Measurements from ENCODE around the gene RNASEH2A. TPM values are rescaled to one million over a fixed set of nuclear protein-coding genes. Genes with fewer than 3 reads are reported as not detected.

RNASEH2A gene
- total RNA-seq, 1 experiment from 2014 or later: 72.9 TPM

DNA sequence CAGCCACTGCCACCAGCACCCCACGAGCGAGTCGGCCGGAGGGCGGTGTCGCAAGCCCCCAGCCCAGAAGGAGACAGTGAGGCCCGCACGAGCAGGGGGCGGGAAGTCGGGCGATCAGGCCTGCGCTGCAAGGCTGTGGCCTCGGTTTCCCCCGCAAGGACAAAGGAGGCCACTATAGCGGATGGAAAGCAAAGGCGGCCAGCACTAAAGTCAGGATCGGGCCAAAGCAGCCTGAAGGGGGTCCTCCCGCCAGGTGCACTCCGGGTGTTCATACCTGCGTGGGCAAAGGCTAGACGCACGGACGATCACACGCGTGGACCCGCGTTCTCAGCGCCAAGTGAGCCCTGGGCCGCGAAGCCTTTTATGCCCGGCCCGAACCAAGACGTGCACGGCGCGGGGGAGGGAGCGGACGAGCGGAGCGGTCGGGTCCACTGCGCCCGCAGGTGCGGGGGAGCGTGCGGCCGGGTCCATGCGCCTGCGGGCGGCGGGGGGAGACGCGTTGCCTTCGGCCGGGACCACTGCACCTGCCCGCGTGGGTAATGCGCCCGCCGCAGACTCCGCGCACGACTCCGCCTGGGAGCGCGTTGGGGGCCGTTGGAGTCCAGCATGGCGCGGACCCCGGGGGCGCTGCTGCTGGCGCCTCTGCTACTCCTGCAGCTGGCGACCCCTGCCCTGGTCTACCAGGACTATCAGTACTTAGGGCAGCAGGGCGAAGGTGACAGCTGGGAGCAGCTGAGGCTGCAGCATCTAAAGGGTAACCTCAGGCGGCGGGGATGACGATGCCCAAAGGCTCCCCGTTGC lies 4.7 kb upstream of the RNASEH2A start, which contains the start of the genes PRDX2 and THSD8 (continued):
- TF ChIP-seq ZNF281 (CRISPR knock-in tag; IDR thresholded peaks at IDR 0.05): no peak
- TF ChIP-seq NR1H2 (CRISPR knock-in tag; IDR thresholded peaks at IDR 0.05): no peak
- TF ChIP-seq, protein P1, sequence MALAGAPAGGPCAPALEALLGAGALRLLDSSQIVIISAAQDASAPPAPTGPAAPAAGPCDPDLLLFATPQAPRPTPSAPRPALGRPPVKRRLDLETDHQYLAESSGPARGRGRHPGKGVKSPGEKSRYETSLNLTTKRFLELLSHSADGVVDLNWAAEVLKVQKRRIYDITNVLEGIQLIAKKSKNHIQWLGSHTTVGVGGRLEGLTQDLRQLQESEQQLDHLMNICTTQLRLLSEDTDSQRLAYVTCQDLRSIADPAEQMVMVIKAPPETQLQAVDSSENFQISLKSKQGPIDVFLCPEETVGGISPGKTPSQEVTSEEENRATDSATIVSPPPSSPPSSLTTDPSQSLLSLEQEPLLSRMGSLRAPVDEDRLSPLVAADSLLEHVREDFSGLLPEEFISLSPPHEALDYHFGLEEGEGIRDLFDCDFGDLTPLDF (CRISPR knock-in tag; IDR thresholded peaks at IDR 0.05): no peak
- TF ChIP-seq ZNF671 (CRISPR knock-in tag; IDR thresholded peaks at IDR 0.05): no peak

- H3K4me1 Mint-ChIP-seq: peaks cover 25% of the 10 kb centered on the region
- no peak for ATAC-seq
- no peaks in the 10 kb centered on the region for H3K9me3 Mint-ChIP-seq
- peak overlapping the region; percentile 87 for H3K4me3 Mint-ChIP-seq
- ChIA-PET CTCF (interaction anchor here (0.5 to 14.0 kb wide), 10 partner anchors 10 to 811 kb away, joined by 3 to 341 read pairs (median 8); partner anchors contain the start of gene JUNB), POLR2A (interaction anchor here (0.6 to 2.0 kb wide), 5 partner anchors 10 to 1230 kb away, joined by 3 to 9 read pairs (median 4); partner anchors contain the start of gene JUNB)
- no peak overlapping the region for H3K27ac Mint-ChIP-seq
- DNase-seq (ENCODE audit: low spot score): no peak
- TF ChIP-seq ZNF121 (CRISPR knock-in tag; IDR thresholded peaks at IDR 0.05): peak; percentile 28; the same call in 1 of the 2 replicates
- TF ChIP-seq, protein P2, sequence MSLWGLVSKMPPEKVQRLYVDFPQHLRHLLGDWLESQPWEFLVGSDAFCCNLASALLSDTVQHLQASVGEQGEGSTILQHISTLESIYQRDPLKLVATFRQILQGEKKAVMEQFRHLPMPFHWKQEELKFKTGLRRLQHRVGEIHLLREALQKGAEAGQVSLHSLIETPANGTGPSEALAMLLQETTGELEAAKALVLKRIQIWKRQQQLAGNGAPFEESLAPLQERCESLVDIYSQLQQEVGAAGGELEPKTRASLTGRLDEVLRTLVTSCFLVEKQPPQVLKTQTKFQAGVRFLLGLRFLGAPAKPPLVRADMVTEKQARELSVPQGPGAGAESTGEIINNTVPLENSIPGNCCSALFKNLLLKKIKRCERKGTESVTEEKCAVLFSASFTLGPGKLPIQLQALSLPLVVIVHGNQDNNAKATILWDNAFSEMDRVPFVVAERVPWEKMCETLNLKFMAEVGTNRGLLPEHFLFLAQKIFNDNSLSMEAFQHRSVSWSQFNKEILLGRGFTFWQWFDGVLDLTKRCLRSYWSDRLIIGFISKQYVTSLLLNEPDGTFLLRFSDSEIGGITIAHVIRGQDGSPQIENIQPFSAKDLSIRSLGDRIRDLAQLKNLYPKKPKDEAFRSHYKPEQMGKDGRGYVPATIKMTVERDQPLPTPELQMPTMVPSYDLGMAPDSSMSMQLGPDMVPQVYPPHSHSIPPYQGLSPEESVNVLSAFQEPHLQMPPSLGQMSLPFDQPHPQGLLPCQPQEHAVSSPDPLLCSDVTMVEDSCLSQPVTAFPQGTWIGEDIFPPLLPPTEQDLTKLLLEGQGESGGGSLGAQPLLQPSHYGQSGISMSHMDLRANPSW (CRISPR knock-in tag; conservative IDR thresholded peaks at IDR 0.05; ENCODE audit: low read depth): no peak
- peaks cover 18% of the 10 kb centered on the region for H3K36me3 Mint-ChIP-seq
- H3K27me3 Mint-ChIP-seq (ENCODE audit: low read depth): peaks cover 4% of the 10 kb centered on the region; the same call in 1 of the 2 replicates
These were observed 3.9 kb upstream of the RNASEH2A start for GRCh38 chr19:12802267-12803106.

- no peak overlapping the region for H3K27ac Mint-ChIP-seq
These were observed 2.3 kb upstream of the RNASEH2A start for GRCh38 chr19:12804051-12804450.

More at GRCh38 chr19:12804051-12804450, 2.3 kb upstream of the RNASEH2A start:
- H3K36me3 Mint-ChIP-seq: peaks cover 20% of the 10 kb centered on the region
- TF ChIP-seq, protein P3, sequence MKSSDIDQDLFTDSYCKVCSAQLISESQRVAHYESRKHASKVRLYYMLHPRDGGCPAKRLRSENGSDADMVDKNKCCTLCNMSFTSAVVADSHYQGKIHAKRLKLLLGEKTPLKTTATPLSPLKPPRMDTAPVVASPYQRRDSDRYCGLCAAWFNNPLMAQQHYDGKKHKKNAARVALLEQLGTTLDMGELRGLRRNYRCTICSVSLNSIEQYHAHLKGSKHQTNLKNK (CRISPR knock-in tag; IDR thresholded peaks at IDR 0.05): no peak
- TF ChIP-seq RELA (CRISPR knock-in tag; IDR thresholded peaks at IDR 0.05; ENCODE audit: borderline replicate concordance) (no peak), NFE2L1 (CRISPR knock-in tag; IDR thresholded peaks at IDR 0.05) (no peak), SMAD3 (CRISPR knock-in tag; IDR thresholded peaks at IDR 0.05; ENCODE audit: borderline replicate concordance) (no peak), E2F5 (CRISPR knock-in tag; IDR thresholded peaks at IDR 0.05) (no peak), ZNF121 (CRISPR knock-in tag; IDR thresholded peaks at IDR 0.05) (no peak), IRF2 (CRISPR knock-in tag; IDR thresholded peaks at IDR 0.05; ENCODE audit: borderline replicate concordance, low read depth) (no peak), CREB1 (CRISPR knock-in tag; IDR thresholded peaks at IDR 0.05) (no peak), GTF2I (CRISPR knock-in tag; conservative IDR thresholded peaks at IDR 0.05) (no peak), SMAD4 (CRISPR knock-in tag; IDR thresholded peaks at IDR 0.05) (no peak), NFATC4 (CRISPR knock-in tag; IDR thresholded peaks at IDR 0.05) (no peak), RORB (CRISPR knock-in tag; IDR thresholded peaks at IDR 0.05) (no peak)
- TF ChIP-seq, protein P4, sequence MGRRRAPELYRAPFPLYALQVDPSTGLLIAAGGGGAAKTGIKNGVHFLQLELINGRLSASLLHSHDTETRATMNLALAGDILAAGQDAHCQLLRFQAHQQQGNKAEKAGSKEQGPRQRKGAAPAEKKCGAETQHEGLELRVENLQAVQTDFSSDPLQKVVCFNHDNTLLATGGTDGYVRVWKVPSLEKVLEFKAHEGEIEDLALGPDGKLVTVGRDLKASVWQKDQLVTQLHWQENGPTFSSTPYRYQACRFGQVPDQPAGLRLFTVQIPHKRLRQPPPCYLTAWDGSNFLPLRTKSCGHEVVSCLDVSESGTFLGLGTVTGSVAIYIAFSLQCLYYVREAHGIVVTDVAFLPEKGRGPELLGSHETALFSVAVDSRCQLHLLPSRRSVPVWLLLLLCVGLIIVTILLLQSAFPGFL (CRISPR knock-in tag; IDR thresholded peaks at IDR 0.05; ENCODE audit: borderline replicate concordance): no peak
- TF ChIP-seq, protein P2 (CRISPR knock-in tag; conservative IDR thresholded peaks at IDR 0.05; ENCODE audit: low read depth): no peak
- H3K4me1 Mint-ChIP-seq: peaks cover 25% of the 10 kb centered on the region
- DNase-seq (ENCODE audit: low spot score): no peak
- ChIA-PET CTCF (interaction anchor here (0.6 to 14.0 kb wide), 3 partner anchors 21 to 111 kb away, joined by 3 to 341 read pairs (median 4); no protein-coding TSS in a partner anchor), POLR2A (no interaction called here)
- H3K4me3 Mint-ChIP-seq: no peak overlapping the region
- no peaks in the 10 kb centered on the region for H3K9me3 Mint-ChIP-seq
- no peak for ATAC-seq
- H3K27me3 Mint-ChIP-seq (ENCODE audit: low read depth): peaks cover 4% of the 10 kb centered on the region; the same call in 1 of the 2 replicates
